Lower leg skin (tissue), 3 donors: Measurements from ENCODE around the gene ANKFN1.
"Not testable (repeated sequence)": the region's sequence is repeated elsewhere in the genome, so short reads cannot be mapped to it uniquely, and the experiment has no call there.

Experiments used
- POLR2A ChIP-seq, 2 donors: fragments of 450-650 bp; IDR thresholded peaks; one replicate each; pipeline ENCODE4 v1.6.1; 2016 to 2017; ENCODE audit warnings: antibody characterized with exemption in 2 of 2, mild to moderate bottlenecking in 1 of 2, moderate library complexity in 1 of 2
- TF ChIP-seq, protein P1 (sequence below), 3 donors: fragments of 450-650 bp; IDR thresholded peaks; one replicate each; pipeline ENCODE4 v1.5.1; 2016; ENCODE audit warnings: antibody characterized with exemption in 3 of 3, mild to moderate bottlenecking in 3 of 3, moderate library complexity in 2 of 3

GRCh38 chr17:56288786-56289185 is 135.5 kb downstream of the ANKFN1 start:
- TF ChIP-seq, protein P1, sequence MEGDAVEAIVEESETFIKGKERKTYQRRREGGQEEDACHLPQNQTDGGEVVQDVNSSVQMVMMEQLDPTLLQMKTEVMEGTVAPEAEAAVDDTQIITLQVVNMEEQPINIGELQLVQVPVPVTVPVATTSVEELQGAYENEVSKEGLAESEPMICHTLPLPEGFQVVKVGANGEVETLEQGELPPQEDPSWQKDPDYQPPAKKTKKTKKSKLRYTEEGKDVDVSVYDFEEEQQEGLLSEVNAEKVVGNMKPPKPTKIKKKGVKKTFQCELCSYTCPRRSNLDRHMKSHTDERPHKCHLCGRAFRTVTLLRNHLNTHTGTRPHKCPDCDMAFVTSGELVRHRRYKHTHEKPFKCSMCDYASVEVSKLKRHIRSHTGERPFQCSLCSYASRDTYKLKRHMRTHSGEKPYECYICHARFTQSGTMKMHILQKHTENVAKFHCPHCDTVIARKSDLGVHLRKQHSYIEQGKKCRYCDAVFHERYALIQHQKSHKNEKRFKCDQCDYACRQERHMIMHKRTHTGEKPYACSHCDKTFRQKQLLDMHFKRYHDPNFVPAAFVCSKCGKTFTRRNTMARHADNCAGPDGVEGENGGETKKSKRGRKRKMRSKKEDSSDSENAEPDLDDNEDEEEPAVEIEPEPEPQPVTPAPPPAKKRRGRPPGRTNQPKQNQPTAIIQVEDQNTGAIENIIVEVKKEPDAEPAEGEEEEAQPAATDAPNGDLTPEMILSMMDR (IDR thresholded peaks at IDR 0.05), result not testable (repeated sequence)
- TF ChIP-seq POLR2A (IDR thresholded peaks at IDR 0.05), result not testable (repeated sequence)
